Right lung (tissue), 5 donors: ENCODE results near the gene FTCD. TPM values are rescaled to one million over a fixed set of nuclear protein-coding genes. Genes with fewer than 3 reads are reported as not detected.
"Not testable (repeated sequence)": the region's sequence is repeated elsewhere in the genome, so short reads cannot be mapped to it uniquely, and the experiment has no call there.

ENCODE experiments used
- DNase-seq, 2 donors: peaks; one replicate each; pipeline ENCODE4 v3.0.0-alpha.2; 2013
- polyA plus RNA-seq, 5 donors: library from polyadenylated mRNA; unstranded; fragments of 120-200 nt; gene quantifications; one replicate each; pipeline versions ENCODE4 v1.2.1 to v1.2.3, GENCODE V29; 2013; ENCODE audit warnings: inconsistent platforms in 1 of 5, low replicate concordance in 1 of 5; ENCODE audit not compliant: insufficient read length in 5 of 5, insufficient read depth in 1 of 5

FTCD gene
- polyA plus RNA-seq, 5 donors = 1.2 to 2.4 (median 1.8) TPM

- DNase-seq = no peak
Observed at GRCh38 chr21:46172863-46173528, 17.6 kb upstream of the FTCD start.

- no peak for DNase-seq
Observed at GRCh38 chr21:46171996-46172862, 16.9 kb upstream of the FTCD start.

GRCh38 chr21:46171585-46171984, 16.2 kb upstream of the FTCD start:
- no peak for DNase-seq

- DNase-seq = not testable (repeated sequence)
Observed at GRCh38 chr21:46170436-46171193, 15.2 kb upstream of the FTCD start.

- DNase-seq = no peak
Observed at GRCh38 chr21:46168659-46169386, 13.4 kb upstream of the FTCD start.

- DNase-seq = no peak
Observed at GRCh38 chr21:46168238-46168637, 12.9 kb upstream of the FTCD start.

- no peak for DNase-seq
Observed at GRCh38 chr21:46165098-46165497, 9.7 kb upstream of the FTCD start.

- DNase-seq = no peak
Observed at GRCh38 chr21:46163380-46163779, 8.0 kb upstream of the FTCD start.

- DNase-seq = no peak
Observed at GRCh38 chr21:46161633-46162592, 6.5 kb upstream of the FTCD start.

GRCh38 chr21:46160907-46161632, 5.7 kb upstream of the FTCD start:
- DNase-seq = no peak

GRCh38 chr21:46160657-46160906, 5.2 kb upstream of the FTCD start:
- no peak for DNase-seq

- DNase-seq = no peak
Observed at GRCh38 chr21:46159841-46160656, 4.7 kb upstream of the FTCD start.

- no peak for DNase-seq
Observed at GRCh38 chr21:46159390-46159789, 4.0 kb upstream of the FTCD start.

GRCh38 chr21:46158666-46159300, 3.4 kb upstream of the FTCD start:
- DNase-seq = no peak

GRCh38 chr21:46157987-46158451, 2.6 kb upstream of the FTCD start:
- no peak for DNase-seq

GRCh38 chr21:46157396-46157986, 2.1 kb upstream of the FTCD start:
- no peak for DNase-seq

- DNase-seq = no peak
Observed at GRCh38 chr21:46156678-46157077, 1.3 kb upstream of the FTCD start.

- DNase-seq = no peak
Observed at GRCh38 chr21:46156378-46156645, 933 bp upstream of the FTCD start.
